HCT116 (cell line): ENCODE results near the gene CSGALNACT2. TPM values are rescaled to one million over a fixed set of nuclear protein-coding genes. Genes with fewer than 3 reads are reported as not detected.

Experiments used
- ATAC-seq: fragments of 200-7000 bp; cut with Tn5 transposase; 2 replicates; pipeline ENCODE4 v1.9.1; 2020; ENCODE audit warnings: mild to moderate bottlenecking, moderate library complexity
- BruUV-seq: library from RNA; stranded (reverse); fragments of 400-500 nt; replicated peaks from 2 replicates; lab custom pipeline; 2021; lab: Mats Ljungman, UMichigan
- CTCF ChIA-PET: fragments of 300-600 bp; sonication (Branson Sonifier 250); formaldehyde crosslinking; loops from one replicate; lab custom pipeline; 2021; ENCODE audit warnings: antibody characterized with exemption; lab: Charles Lee
- POLR2A ChIA-PET: fragments of 300-600, 350-600 bp; sonication (Branson Sonifier 250); formaldehyde crosslinking; loops from one replicate; lab custom pipeline; 2021; ENCODE audit warnings: antibody characterized with exemption; lab: Charles Lee
- RAD21 ChIA-PET, 2 experiments: fragments of 300-600 bp; sonication (Branson Sonifier 250); formaldehyde crosslinking; loops; one replicate each; lab custom pipeline; 2023; ENCODE audit warnings: low total read pairs in 2 of 2; ENCODE audit not compliant: uncharacterized antibody in 2 of 2, unreplicated experiment in 2 of 2, low non-redundant PET in 1 of 2; lab: Charles Lee
- DNase-seq: peaks from one replicate; pipeline ENCODE4 v3.0.0-alpha.2; 2010; ENCODE audit warnings: low read depth, low spot score
- H2AFZ ChIP-seq: fragments of 200-600 bp; shearing (Covaris generic), sonication (generic); 2 replicates; pipeline ENCODE4 v1.6.1; 2017; ENCODE audit warnings: low read depth, mixed run types, mixed read lengths, antibody characterized with exemption, low read length; ENCODE audit not compliant: poor library complexity, severe bottlenecking
- H3K27ac ChIP-seq: 2 replicates; pipeline ENCODE4 v1.5.1; 2012; ENCODE audit warnings: low read depth, low read length
- H3K27me3 ChIP-seq: fragments of 200-600 bp; sonication (generic); 2 replicates; pipeline ENCODE4 v1.6.1; 2016; ENCODE audit warnings: mixed run types, low read length, mixed read lengths; ENCODE audit not compliant: insufficient read depth
- H3K36me3 ChIP-seq, 2 experiments: fragments of 200-500 bp in 1 of 2; fragments of 200-600 bp in 1 of 2; sonication (Bioruptor generic) in 1 of 2; sonication (generic) in 1 of 2; 2 replicates each; pipeline versions ENCODE4 v1.5.1 to v1.6.1; 2014 to 2016; ENCODE audit warnings: low read length in 2 of 2, inconsistent platforms in 1 of 2, mixed read lengths in 1 of 2, mixed run types in 1 of 2; ENCODE audit not compliant: insufficient read depth in 2 of 2, control insufficient read depth in 1 of 2
- H3K4me1 ChIP-seq, 2 experiments: fragments of 200-600 bp in 1 of 2; sonication (generic) in 1 of 2; 2 replicates each; pipeline versions ENCODE4 v1.5.1 to v1.6.1; 2012 to 2017; ENCODE audit warnings: low read length in 2 of 2, inconsistent platforms in 1 of 2, mild to moderate bottlenecking in 1 of 2, mixed read lengths in 1 of 2, mixed run types in 1 of 2, moderate library complexity in 1 of 2; ENCODE audit not compliant: insufficient read depth in 2 of 2, control insufficient read depth in 1 of 2
- H3K4me2 ChIP-seq: fragments of 200-600 bp; sonication (generic); 2 replicates; pipeline ENCODE4 v1.6.1; 2017; ENCODE audit warnings: mixed run types, low read length, mixed read lengths
- H3K4me3 ChIP-seq, 2 experiments: fragments of 200-600 bp in 1 of 2; sonication (generic) in 1 of 2; replicated peaks in 1 of 2; 2 replicates each; pipeline ENCODE4 v1.5.1; 2011 to 2016; ENCODE audit warnings: low read length in 2 of 2, control low read depth in 1 of 2, low read depth in 1 of 2, mild to moderate bottlenecking in 1 of 2, mixed read lengths in 1 of 2, mixed run types in 1 of 2
- H3K79me2 ChIP-seq: fragments of 200-600 bp; sonication (generic); 2 replicates; pipeline ENCODE4 v1.6.1; 2017; ENCODE audit warnings: mild to moderate bottlenecking, mixed run types, low read length, moderate library complexity, mixed read lengths; ENCODE audit not compliant: insufficient read depth
- H3K9ac ChIP-seq: fragments of 200-600 bp; sonication (generic); 2 replicates; pipeline ENCODE4 v1.6.1; 2016; ENCODE audit warnings: low read length, mixed read lengths
- H3K9me2 ChIP-seq: fragments of 200-600 bp; sonication (generic), shearing (Covaris generic); 2 replicates; pipeline ENCODE4 v1.6.1; 2017; ENCODE audit warnings: mixed run types, mild to moderate bottlenecking, moderate library complexity; ENCODE audit not compliant: insufficient read depth
- H3K9me3 ChIP-seq, 2 experiments: fragments of 200-500 bp in 1 of 2; fragments of 200-600 bp in 1 of 2; sonication (Bioruptor generic) in 1 of 2; sonication (generic) in 1 of 2; 2 replicates each; pipeline ENCODE4 v1.6.1; 2014 to 2017; ENCODE audit warnings: low read length in 2 of 2, mixed read lengths in 2 of 2, inconsistent platforms in 1 of 2, low read depth in 1 of 2, mild to moderate bottlenecking in 1 of 2, mixed run types in 1 of 2, moderate library complexity in 1 of 2; ENCODE audit not compliant: control insufficient read depth in 1 of 2, insufficient read depth in 1 of 2
- H4K20me1 ChIP-seq: fragments of 200-600 bp; sonication (generic), shearing (Covaris generic); 2 replicates; pipeline ENCODE4 v1.6.1; 2017; ENCODE audit warnings: mixed run types, mild to moderate bottlenecking, moderate library complexity; ENCODE audit not compliant: insufficient read depth
- ATF3 ChIP-seq: IDR thresholded peaks from 2 replicates; pipeline ENCODE4 v1.6.1; 2012
- CBX3 ChIP-seq: IDR thresholded peaks from 2 replicates; pipeline ENCODE4 v1.6.1; 2012; ENCODE audit warnings: low read depth
- ELF1 ChIP-seq: IDR thresholded peaks from 2 replicates; pipeline ENCODE4 v1.6.1; 2012; ENCODE audit warnings: low read depth, borderline replicate concordance
- EZH2 ChIP-seq: fragments of 200-600 bp; sonication (generic); IDR thresholded peaks from 2 replicates; pipeline ENCODE4 v1.6.1; 2017; ENCODE audit warnings: antibody characterized with exemption, mixed run types
- EZH2phosphoT487 ChIP-seq: fragments of 200-600 bp; IDR thresholded peaks from 2 replicates; pipeline ENCODE4 v1.6.1; 2018; ENCODE audit warnings: antibody characterized with exemption, borderline replicate concordance
- MAX ChIP-seq: IDR thresholded peaks from 2 replicates; pipeline ENCODE4 v1.6.1; 2012
- POLR2A ChIP-seq: IDR thresholded peaks from 2 replicates; pipeline ENCODE4 v1.7.0; 2011; ENCODE audit warnings: borderline replicate concordance; ENCODE audit not compliant: insufficient read depth, insufficient read length; ENCODE audit errors: extremely low read depth
- POLR2AphosphoS5 ChIP-seq: IDR thresholded peaks from 2 replicates; pipeline ENCODE4 v1.6.1; 2011; ENCODE audit warnings: mild to moderate bottlenecking, low read depth, low read length, moderate library complexity
- RAD21 ChIP-seq: IDR thresholded peaks from 2 replicates; pipeline ENCODE4 v1.6.1; 2012; ENCODE audit warnings: low read depth, mild to moderate bottlenecking
- REST ChIP-seq: IDR thresholded peaks from 2 replicates; pipeline ENCODE4 v1.6.1; 2012; ENCODE audit warnings: low read depth
- SIN3A ChIP-seq: IDR thresholded peaks from 2 replicates; pipeline ENCODE4 v1.6.1; 2012; ENCODE audit warnings: low read depth
- SP1 ChIP-seq: IDR thresholded peaks from 2 replicates; pipeline ENCODE4 v1.6.1; 2012; ENCODE audit warnings: low read depth
- TCF7L2 ChIP-seq: IDR thresholded peaks from 2 replicates; pipeline ENCODE4 v1.7.0; 2011; ENCODE audit warnings: borderline replicate concordance, inconsistent platforms; ENCODE audit not compliant: insufficient read depth, insufficient read length; ENCODE audit errors: extremely low read depth
- YY1 ChIP-seq: IDR thresholded peaks from 2 replicates; pipeline ENCODE4 v1.6.1; 2011; ENCODE audit warnings: low read length, low read depth, moderate library complexity, mild to moderate bottlenecking; ENCODE audit not compliant: insufficient replicate concordance; ENCODE audit errors: extremely low read depth
- ZBTB33 ChIP-seq: IDR thresholded peaks from 2 replicates; pipeline ENCODE4 v1.6.1; 2011; ENCODE audit warnings: mild to moderate bottlenecking, low read length, moderate library complexity; ENCODE audit not compliant: insufficient replicate concordance; ENCODE audit errors: extremely low read depth
- ZFX ChIP-seq: fragments of 450-650 bp; IDR thresholded peaks from 2 replicates; pipeline ENCODE4 v1.6.1; 2017
- ZNF274 ChIP-seq: fragments of 200-500 bp; sonication (Bioruptor generic); IDR thresholded peaks from 2 replicates; pipeline ENCODE4 v1.6.1; 2014; ENCODE audit warnings: mild to moderate bottlenecking, low read depth, low read length, inconsistent platforms
- intact Hi-C: fragments of 100-400 bp; cut with micrococcal nuclease; formaldehyde crosslinking; loops from 2 replicates; pipeline ENCODE4 v1.10.0; 2022
- total RNA-seq: library from RNA; stranded (reverse); gene quantifications from one replicate; pipeline ENCODE4 v1.2.1, GENCODE V29; 2021; ENCODE audit not compliant: unreplicated experiment

Gene CSGALNACT2
- total RNA-seq, 1 experiment from 2014 or later, result 9.9 TPM

GRCh38 chr10:43227911-43228782 is 89.9 kb downstream of the CSGALNACT2 start:
- Histone ChIP-seq H3K4me1 (peaks cover 6 to 15% of the 10 kb centered on the region in 2 experiments; a peak in 2 of 4 replicates), H3K9me3 (no peaks in the 10 kb centered on the region), H3K9me2 (no peaks in the 10 kb centered on the region), H3K27me3 (no peaks in the 10 kb centered on the region), H3K4me3 (no peak overlapping the region; a peak in 1 of 4 replicates), H3K79me2 (no peaks in the 10 kb centered on the region), H3K9ac (no peak overlapping the region), H4K20me1 (no peaks in the 10 kb centered on the region), H2AFZ (no peak overlapping the region), H3K27ac (no peak overlapping the region), H3K4me2 (peak overlapping the region; percentile 89), H3K36me3 (no peaks in the 10 kb centered on the region)
- DNase-seq (no peak), ATAC-seq (no peak)
- no TSS peak for BruUV-seq
- intact Hi-C loops, result no loop called here
- RAD21 ChIA-PET, result no interaction called here
- no peak for TF ChIP-seq YY1
- no peak for TF ChIP-seq SIN3A
- no peak for TF ChIP-seq TCF7L2
- TF ChIP-seq ATF3, result no peak
- TF ChIP-seq ZBTB33, result no peak
- no peak for TF ChIP-seq EZH2
- no peak for TF ChIP-seq POLR2A
- no peak for TF ChIP-seq RAD21
- TF ChIP-seq EZH2phosphoT487, result no peak
- TF ChIP-seq ZNF274, result no peak
- no peak for TF ChIP-seq SP1
- TF ChIP-seq ZFX, result no peak
- TF ChIP-seq REST, result no peak
- TF ChIP-seq POLR2AphosphoS5, result no peak
- TF ChIP-seq CBX3, result no peak
- TF ChIP-seq MAX, result no peak
- no peak for TF ChIP-seq ELF1
- CTCF ChIA-PET, result no interaction called here
- POLR2A ChIA-PET, result no interaction called here
